Activated T-cell treated with anti-CD3 and anti-CD28 coated beads, Interleukin-2, amount 50 U/mL, for 72 hours (primary cell): ENCODE measurements around the gene SRRM2. TPM values are rescaled to one million over a fixed set of nuclear protein-coding genes. Genes with fewer than 3 reads are reported as not detected.

ENCODE experiments used
- ATAC-seq, 2 donors: fragments of 150-1000 bp; cut with Tn5 transposase; replicated peaks in 1 of 2; 2 replicates each; pipeline ENCODE4 v1.10.0; 2021; ENCODE audit warnings: moderate library complexity in 2 of 2, mild to moderate bottlenecking in 1 of 2
- DNase-seq, 2 donors: peaks; one replicate each; pipeline ENCODE4 v3.0.0; 2021 to 2022; ENCODE audit warnings: mixed read lengths in 1 of 2
- H3K27ac Mint-ChIP-seq: one replicate; pipeline ENCODE4 v1.8.0; 2022; ENCODE audit warnings: mild to moderate bottlenecking, moderate library complexity, mixed read lengths
- H3K27me3 Mint-ChIP-seq: one replicate; pipeline ENCODE4 v1.8.0; 2022; ENCODE audit warnings: low read depth, mixed read lengths
- H3K36me3 Mint-ChIP-seq, 2 donors: one replicate each; pipeline ENCODE4 v1.8.0; 2022; ENCODE audit warnings: mixed read lengths in 2 of 2, mild to moderate bottlenecking in 1 of 2; ENCODE audit not compliant: insufficient read depth in 2 of 2
- H3K4me1 Mint-ChIP-seq: one replicate; pipeline ENCODE4 v1.8.0; 2022; ENCODE audit warnings: low read depth, mixed read lengths
- H3K4me3 Mint-ChIP-seq, 2 donors: one replicate each; pipeline ENCODE4 v1.8.0; 2022; ENCODE audit warnings: mild to moderate bottlenecking in 2 of 2, mixed read lengths in 2 of 2, moderate library complexity in 2 of 2
- H3K9me3 Mint-ChIP-seq, 2 donors: one replicate each; pipeline ENCODE4 v1.8.0; 2022; ENCODE audit warnings: mixed read lengths in 2 of 2
- total RNA-seq, 2 donors: library from RNA; stranded (reverse); gene quantifications; one replicate each; pipeline ENCODE4 v1.2.3, GENCODE V29; 2022

Gene SRRM2
- total RNA-seq, 2 donors from 2014 or later = 696 to 731 TPM

DNA sequence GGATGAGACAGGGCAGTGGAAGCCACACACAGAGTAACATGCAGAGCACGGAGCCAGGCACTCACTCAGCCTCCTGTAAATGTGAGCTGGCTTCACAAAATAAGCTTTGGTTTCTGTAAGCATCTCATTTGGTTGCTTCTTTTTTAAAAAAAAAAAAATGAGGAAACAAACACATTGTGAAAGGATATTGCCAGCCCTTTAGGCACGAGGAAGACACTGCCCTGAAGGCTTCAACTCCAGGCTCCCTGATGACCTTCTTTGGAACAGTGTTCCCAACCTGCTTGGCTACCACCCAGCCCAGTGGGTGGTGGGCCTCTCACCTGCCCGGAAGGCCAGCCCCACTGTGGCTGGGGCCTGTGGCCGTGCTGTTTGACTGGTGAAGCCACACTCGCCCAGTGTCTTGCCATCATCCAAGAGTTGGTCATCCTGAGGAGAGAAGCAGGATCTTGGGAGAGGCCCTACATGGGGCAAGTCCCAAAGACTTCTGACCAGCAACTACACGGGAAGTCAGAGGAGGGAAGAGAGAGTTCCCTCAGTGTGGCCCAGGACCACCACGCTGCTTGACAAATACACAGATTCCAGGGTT is 22.8 kb downstream of the SRRM2 start:
- peaks cover 49% of the 10 kb centered on the region for H3K4me1 Mint-ChIP-seq
- peak overlapping the region; percentile 95 to 97 for H3K4me3 Mint-ChIP-seq
- H3K9me3 Mint-ChIP-seq = no peaks in the 10 kb centered on the region
- peaks cover 7 to 13% of the 10 kb centered on the region in 2 donors for H3K36me3 Mint-ChIP-seq
- ATAC-seq (no peak), DNase-seq (no peak)
- H3K27me3 Mint-ChIP-seq = no peaks in the 10 kb centered on the region
- peak overlapping the region; percentile 90 for H3K27ac Mint-ChIP-seq

DNA sequence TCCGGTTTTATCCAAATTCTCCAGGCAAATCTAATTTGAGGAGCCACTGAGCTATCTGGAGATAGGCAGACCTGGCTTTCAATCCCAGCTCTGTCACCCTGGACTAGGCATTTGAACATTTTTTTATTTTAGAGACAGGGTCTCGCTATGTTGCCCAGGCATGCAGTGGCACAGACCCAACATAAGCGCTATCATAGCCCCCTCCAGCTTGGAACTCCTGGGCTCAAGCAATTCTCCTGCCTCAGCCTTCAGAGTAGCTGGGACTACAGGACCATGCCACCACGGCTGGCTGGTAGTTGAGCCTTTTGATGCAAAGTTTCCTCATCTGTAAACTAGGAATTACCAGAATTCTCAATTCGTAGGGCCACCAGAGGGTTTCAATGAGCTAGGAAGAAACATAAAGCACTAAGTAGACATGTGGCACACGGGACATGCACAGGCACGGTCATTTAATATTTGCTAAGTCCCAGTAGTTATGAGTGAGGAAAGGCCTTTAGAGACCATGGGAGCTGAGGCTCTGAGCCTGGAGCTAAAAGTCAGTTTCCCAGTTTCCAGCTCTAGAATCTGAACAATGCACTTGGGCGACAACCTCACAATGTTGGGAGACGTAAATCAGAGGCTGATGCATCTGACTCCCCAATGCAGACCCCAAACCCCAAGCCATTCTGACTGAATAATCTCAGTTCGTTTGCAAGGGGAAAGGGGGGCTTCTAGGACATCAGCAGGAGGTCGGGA is 23.5 kb downstream of the SRRM2 start:
- DNase-seq = no peak
- peak overlapping the region; percentile 95 to 97 for H3K4me3 Mint-ChIP-seq
- no peak for ATAC-seq
- H3K27me3 Mint-ChIP-seq = no peaks in the 10 kb centered on the region
- H3K36me3 Mint-ChIP-seq = peaks cover 7 to 13% of the 10 kb centered on the region in 2 donors
- no peaks in the 10 kb centered on the region for H3K9me3 Mint-ChIP-seq
- H3K4me1 Mint-ChIP-seq = peaks cover 48% of the 10 kb centered on the region
- H3K27ac Mint-ChIP-seq = peak overlapping the region; percentile 90

DNA sequence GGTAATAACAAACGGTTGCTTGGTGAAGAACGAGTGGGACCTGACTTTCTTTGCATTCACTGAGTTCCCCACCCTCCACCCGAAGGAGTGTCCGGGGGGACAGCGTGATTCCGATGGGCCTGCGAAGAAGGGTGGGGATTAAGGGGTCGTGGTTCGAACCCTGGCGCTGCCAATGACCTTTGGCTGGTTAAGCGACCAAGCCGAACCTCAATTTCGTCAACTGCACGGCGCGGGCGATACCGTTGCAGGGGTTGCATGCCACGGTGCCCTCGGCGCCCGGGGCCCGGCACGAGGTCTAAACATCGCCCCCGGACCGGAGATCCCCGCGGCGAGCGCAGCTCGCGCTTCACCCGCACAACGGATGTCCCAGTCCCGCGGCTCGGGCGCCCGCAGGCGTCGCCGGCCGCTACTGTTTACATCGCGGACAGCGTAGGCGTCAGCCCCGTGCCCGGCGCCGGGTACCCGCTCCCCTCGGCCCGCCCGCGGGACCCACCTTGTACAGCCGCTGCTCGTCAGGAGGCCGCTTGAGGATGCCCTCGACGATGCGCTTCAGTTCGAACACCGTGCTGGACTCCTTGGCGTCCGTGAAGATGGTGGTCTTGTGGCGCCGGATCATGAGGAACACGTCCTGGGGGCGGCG is 24.2 kb downstream of the SRRM2 start:
- H3K4me1 Mint-ChIP-seq = peaks cover 48% of the 10 kb centered on the region
- peak; percentile 62 to 66 for DNase-seq
- H3K36me3 Mint-ChIP-seq = peaks cover 7 to 13% of the 10 kb centered on the region in 2 donors
- H3K4me3 Mint-ChIP-seq = peak overlapping the region; percentile 95 to 97
- H3K27me3 Mint-ChIP-seq = no peaks in the 10 kb centered on the region
- no peaks in the 10 kb centered on the region for H3K9me3 Mint-ChIP-seq
- peak; percentile 51 to 54 for ATAC-seq
- H3K27ac Mint-ChIP-seq = peak overlapping the region; percentile 90

DNA sequence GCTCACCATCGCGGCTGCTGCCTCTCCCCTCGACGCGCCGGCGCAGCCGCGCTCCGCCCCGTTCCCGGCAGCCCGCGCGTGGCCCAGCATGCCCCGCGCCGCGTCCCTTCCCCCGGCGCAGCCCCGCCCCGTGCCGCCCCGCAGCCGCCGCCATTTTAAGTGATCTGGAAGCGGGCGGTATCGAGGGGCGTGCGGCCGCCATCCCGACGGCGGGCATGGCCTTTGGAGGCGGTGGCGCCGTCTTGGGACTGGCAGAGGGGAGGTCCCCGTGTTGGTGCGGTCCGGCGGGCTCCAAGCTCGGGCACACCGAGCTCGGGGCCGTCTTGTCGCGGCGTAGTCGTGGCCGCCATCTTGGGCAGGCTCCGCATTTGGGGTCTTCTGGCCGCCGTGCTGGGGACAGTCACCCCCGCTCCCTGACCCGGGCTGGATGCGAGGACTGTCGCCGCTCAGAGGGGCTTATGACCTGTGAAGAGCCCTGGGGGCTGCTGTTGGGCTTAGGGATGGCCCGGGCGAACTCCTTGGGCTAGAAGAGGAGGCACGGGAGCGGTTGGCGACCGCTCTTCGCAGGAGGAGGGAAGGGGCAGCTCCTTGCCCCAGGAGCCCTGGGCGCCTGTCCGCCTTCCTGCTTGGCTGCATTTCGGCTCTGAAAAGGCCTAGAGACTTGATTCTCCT is 24.9 kb downstream of the SRRM2 start, which contains the start of gene ELOB:
Gene ELOB (minus strand): TSS at position 50 of the 672 bp plus-strand sequence. CDS start 41 bp downstream, at position 9.
- peak within 1 kb of the TSS; percentile 95 to 97 for H3K4me3 Mint-ChIP-seq
- H3K9me3 Mint-ChIP-seq = no peaks in the 10 kb centered on the region
- peak within 1 kb of the TSS; percentile 90 for H3K27ac Mint-ChIP-seq
- no peaks in the 10 kb centered on the region for H3K27me3 Mint-ChIP-seq
- peaks cover 5 to 10% of the 10 kb centered on the region in 2 donors for H3K36me3 Mint-ChIP-seq
- peak; percentile 91 to 94 for DNase-seq
- H3K4me1 Mint-ChIP-seq = peaks cover 48% of the 10 kb centered on the region
- peak; percentile 90 to 92 for ATAC-seq

DNA sequence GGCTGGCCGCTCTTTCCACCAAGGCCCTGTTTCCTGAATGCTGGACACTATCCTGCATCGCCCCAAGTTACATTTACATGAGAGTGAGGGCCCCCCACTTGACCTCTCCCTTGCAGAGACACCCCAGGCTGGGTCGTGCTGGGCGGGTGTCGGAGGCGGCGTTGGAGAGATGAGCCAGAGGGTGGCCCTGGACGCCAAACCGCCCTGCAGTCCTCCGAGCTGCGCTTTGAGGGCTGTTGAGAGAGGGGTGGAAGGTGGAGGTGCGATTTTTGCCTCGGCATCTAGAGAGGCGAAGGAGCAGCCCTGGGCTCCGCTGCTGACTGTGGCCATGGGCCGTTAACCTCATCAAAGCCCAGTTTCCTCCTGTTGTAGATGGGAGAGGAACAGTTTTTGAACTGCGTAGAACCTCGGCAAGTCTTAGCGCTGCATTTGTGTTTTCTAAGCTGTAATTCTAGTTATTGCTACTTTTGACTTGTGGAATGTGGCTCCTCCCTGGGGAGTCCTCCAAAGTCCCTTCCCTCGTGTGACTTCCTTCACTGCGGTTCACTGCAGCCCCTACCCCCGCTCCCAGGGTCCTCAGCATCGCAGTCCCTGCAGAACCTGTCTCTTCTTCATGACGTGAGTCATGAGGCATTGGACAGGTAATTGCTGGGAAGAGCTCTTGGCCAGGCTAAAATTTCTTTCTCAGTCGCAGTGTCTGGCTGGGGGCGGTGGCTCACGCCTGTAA is 25.6 kb downstream of the SRRM2 start:
- Mint-ChIP-seq H3K36me3 (peaks cover 0 to 8% of the 10 kb centered on the region in 2 donors), H3K27me3 (no peaks in the 10 kb centered on the region), H3K4me1 (peaks cover 48% of the 10 kb centered on the region), H3K9me3 (no peaks in the 10 kb centered on the region), H3K4me3 (peak overlapping the region; percentile 92 to 93), H3K27ac (peak overlapping the region; percentile 90)
- DNase-seq = peak in 1 of 2 donors; percentile 37
- peak; percentile 2 to 14 for ATAC-seq

DNA sequence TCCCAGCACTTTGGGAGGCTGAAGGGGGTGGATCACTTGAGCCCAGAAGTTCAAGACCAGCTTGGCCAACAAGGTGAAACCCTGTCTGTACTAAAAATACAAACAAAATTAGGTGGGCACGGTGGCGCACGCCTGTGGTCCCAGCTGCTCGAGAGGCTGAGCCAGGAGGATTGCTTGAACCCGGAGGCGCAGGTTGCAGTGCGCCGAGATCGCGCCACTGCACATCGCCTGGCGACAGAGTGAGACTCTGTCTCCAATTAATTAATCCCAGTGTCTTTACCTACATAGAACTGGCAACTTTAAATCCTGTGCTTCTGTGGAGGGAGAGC is 26.2 kb downstream of the SRRM2 start:
- H3K4me3 Mint-ChIP-seq = peak overlapping the region; percentile 92 to 93
- peaks cover 0 to 8% of the 10 kb centered on the region in 2 donors for H3K36me3 Mint-ChIP-seq
- ATAC-seq (no peak), DNase-seq (no peak)
- peak overlapping the region; percentile 90 for H3K27ac Mint-ChIP-seq
- no peaks in the 10 kb centered on the region for H3K27me3 Mint-ChIP-seq
- no peaks in the 10 kb centered on the region for H3K9me3 Mint-ChIP-seq
- peaks cover 48% of the 10 kb centered on the region for H3K4me1 Mint-ChIP-seq

DNA sequence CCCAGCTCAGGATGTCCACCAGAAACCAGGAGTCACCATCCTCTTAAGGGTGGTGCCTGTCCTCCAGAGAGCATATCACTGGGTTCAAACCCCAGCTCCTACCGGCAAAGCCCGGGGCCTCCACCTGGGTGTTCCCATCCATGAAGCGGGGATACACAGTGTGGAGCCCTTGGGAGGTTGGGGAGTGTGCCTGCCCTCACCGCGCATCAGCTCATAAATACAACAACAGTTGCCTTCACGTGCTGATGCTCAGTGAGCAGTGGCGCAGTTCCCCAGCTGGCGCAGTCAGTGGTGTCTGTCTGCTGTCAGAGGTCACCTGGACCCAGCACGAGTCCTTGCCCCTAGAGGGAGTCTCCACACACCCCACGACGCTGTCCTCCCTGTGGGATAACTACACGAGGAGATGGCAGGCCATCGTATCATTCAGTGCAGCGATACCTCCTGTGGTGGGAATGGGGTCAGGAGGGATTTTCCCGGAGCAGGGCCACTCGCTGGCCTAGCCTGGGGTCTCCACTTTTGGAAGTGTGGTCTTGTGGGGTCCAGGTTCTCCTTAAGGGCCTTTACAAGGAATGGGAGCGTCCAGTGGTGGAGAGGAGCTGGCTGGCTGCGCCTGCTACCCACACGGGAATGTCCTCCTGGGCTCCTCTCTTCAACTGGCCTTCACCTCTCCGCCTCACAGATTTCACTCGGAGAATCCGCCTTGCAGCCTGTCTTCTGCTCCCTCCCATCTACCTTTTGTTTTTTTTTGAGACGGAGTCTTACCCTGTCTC is 26.9 kb downstream of the SRRM2 start:
- no peak for ATAC-seq

DNA sequence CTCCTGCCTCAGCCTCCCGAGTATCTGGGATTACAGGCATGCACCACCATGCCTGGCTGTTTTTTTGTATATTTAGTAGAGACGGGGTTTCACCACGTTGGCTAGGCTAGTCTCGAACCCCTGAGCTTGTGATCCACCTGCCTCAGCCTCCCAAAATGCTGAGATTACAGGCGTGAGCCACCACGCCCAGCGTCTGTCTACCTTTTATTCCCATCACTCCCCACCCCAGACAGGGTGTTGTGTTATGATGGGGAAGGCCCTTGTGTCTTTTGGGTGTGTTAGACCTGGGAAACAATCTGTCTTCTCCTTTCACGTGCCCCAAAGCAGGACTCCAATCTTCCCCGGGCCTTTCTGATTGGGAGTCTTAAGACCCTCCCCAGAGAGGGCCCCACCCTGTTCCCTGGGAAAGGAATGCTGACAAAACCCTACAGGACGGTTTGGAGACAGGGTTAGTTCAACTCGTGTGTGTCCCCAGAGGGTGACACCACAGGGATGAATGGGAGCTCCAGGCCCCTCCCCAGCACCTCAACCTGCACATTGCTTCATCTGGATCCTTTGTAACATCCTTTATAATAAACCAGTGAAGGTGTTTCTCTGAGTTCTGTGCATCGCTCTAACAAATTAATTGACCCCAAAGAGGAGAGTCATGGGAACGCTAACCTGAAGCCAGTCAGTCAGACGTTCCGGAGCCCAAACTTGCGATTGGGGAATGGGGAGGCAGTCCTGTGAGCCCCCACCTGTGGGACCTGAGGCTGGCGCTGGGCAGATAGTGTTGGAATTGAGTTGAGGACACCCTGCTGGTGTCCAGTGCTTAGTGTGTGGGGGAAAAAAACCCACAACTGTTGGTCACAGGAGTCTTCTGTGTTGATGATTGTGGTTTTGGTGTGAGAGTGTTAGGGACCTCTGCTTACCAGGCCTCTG is 27.8 kb downstream of the SRRM2 start:
- H3K4me3 Mint-ChIP-seq = peak overlapping the region in 1 of 2 donors; percentile 44

More for the DNA sequence above, 26.9 kb downstream of the SRRM2 start:
- H3K9me3 Mint-ChIP-seq = no peaks in the 10 kb centered on the region
- H3K27ac Mint-ChIP-seq = no peak overlapping the region
- H3K4me3 Mint-ChIP-seq = peak overlapping the region in 1 of 2 donors; percentile 92
- peaks cover 0 to 8% of the 10 kb centered on the region in 2 donors for H3K36me3 Mint-ChIP-seq
- H3K27me3 Mint-ChIP-seq = no peaks in the 10 kb centered on the region
- peaks cover 47% of the 10 kb centered on the region for H3K4me1 Mint-ChIP-seq
- no peak for DNase-seq

DNA sequence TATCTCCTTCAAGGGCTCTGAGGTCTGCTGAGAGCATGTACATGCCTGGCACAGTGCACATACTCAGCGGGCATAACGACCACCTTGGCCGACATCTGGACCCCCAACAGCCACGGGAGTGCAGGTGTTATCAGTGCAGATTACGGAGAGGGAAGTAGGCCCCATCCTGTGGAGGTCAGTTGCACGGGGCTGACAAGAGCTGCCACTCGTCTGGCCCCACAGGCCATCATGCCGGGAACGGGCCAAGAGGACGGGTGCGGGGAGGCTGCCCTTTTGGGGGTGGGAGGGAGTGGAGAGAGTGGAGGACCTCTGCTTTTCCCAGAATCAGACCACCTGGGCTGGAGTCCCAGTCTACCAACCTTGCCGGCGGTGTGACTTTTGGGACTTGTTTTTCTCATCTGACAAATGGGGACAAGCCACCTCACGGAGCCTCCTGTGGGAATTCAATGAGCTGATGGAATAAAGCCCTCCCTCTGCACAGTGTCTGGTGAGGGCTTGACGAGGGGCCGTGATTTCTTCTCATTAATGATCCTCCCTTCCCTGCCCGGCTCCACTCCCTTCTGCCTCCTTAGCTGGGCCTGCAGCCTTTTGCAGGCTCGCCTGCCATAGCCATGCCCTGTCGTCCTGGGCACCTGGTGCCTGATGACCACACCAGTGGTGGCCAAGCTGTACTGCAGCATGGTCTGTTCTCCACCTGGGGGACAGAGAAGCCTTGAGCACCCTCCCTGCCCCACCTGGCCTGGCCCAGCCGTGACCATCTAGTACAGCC is 30.3 kb downstream of the SRRM2 start:
- H3K9me3 Mint-ChIP-seq = no peaks in the 10 kb centered on the region
- H3K27ac Mint-ChIP-seq = no peak overlapping the region
- H3K4me3 Mint-ChIP-seq = no peak overlapping the region
- ATAC-seq = no peak
- H3K36me3 Mint-ChIP-seq = peaks cover 0 to 3% of the 10 kb centered on the region in 2 donors
- peaks cover 4% of the 10 kb centered on the region for H3K27me3 Mint-ChIP-seq
- no peak for DNase-seq
- H3K4me1 Mint-ChIP-seq = peaks cover 31% of the 10 kb centered on the region

More for the DNA sequence above, 27.8 kb downstream of the SRRM2 start:
- Mint-ChIP-seq H3K4me1 (peaks cover 39% of the 10 kb centered on the region), H3K27me3 (no peaks in the 10 kb centered on the region), H3K36me3 (peaks cover 0 to 8% of the 10 kb centered on the region in 2 donors), H3K9me3 (no peaks in the 10 kb centered on the region), H3K27ac (no peak overlapping the region)
- ATAC-seq = no peak
- DNase-seq = no peak

DNA sequence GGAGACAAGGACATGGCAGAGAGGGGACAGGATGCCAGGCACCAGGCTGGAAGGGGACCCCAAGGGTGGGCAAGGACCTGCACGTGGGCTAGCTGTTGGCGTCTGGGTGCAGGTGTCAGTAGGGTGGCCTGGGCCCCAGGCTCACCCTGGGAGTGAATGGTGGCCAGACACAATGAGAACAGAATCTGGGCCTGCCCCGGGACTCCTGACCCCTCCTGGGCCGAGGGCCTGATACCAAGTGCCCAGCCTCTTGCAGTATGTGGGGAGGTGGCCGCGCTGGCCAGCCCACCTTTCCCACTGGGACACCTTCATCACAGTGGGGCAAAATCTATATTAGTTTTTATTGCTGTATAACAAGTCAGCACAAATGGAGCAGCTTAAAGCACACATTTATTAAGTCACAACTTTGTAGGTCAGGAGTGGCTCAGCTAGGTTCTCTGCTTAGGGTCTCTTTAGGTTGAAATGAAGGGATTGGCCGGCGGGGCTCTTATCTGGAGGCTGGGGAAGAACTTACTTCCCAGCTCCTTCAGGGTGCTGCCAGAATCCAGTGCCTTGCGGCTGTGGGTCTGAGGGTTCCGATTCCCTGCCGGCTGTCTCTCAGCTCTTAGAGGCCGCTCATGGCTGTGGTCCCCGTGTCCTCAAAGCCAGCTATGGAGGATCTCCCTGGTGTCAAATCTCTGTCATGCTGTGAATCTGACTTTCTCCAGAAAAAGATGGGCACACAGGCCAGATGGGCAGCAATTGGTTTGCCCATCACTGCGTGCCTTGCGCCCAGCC is 31.3 kb downstream of the SRRM2 start:
- H3K27ac Mint-ChIP-seq = no peak overlapping the region
- peaks cover 10% of the 10 kb centered on the region for H3K27me3 Mint-ChIP-seq
- DNase-seq (no peak), ATAC-seq (no peak)
- no peaks in the 10 kb centered on the region for H3K9me3 Mint-ChIP-seq
- H3K4me3 Mint-ChIP-seq = peak overlapping the region in 1 of 2 donors; percentile 66
- peaks cover 21% of the 10 kb centered on the region for H3K4me1 Mint-ChIP-seq
- H3K36me3 Mint-ChIP-seq = no peaks in the 10 kb centered on the region
